NCI-H2196 treated with DMSO at 0.1 percent for 48 hours (cell line): ENCODE data around the gene MAP3K4.

ENCODE experiments used
- DNase-seq: peaks from one replicate; lab custom pipeline; 2025; ENCODE audit not compliant: unreplicated experiment; lab: John Stamatoyannopoulos, UW

MAP3K4 gene

GRCh38 chr6:160991406-160992060 lies at the start of gene MAP3K4:
Gene MAP3K4 (plus strand): TSS chr6:160991769. CDS start chr6:160991932, 163 bp downstream.
- peak; percentile 6 for DNase-seq

GRCh38 chr6:160943997-160944396 lies 47.6 kb upstream of the MAP3K4 start:
- no peak for DNase-seq

- no peak for DNase-seq
These were observed 45.9 kb upstream of the MAP3K4 start for GRCh38 chr6:160945516-160946177.

- no peak for DNase-seq
These were observed 42.0 kb upstream of the MAP3K4 start for GRCh38 chr6:160949531-160949930.

GRCh38 chr6:160950507-160950906 lies 41.1 kb upstream of the MAP3K4 start:
- DNase-seq: no peak

- DNase-seq: no peak
These were observed 40.2 kb upstream of the MAP3K4 start for GRCh38 chr6:160951187-160952030.

- DNase-seq: no peak
These were observed 38.8 kb upstream of the MAP3K4 start for GRCh38 chr6:160952633-160953281.

- no peak for DNase-seq
These were observed 35.9 kb upstream of the MAP3K4 start for GRCh38 chr6:160955508-160956295.

GRCh38 chr6:160956300-160957035 lies 35.1 kb upstream of the MAP3K4 start:
- DNase-seq: no peak

- DNase-seq: no peak
These were observed 31.7 kb upstream of the MAP3K4 start for GRCh38 chr6:160959726-160960435.

- no peak for DNase-seq
These were observed 30.7 kb upstream of the MAP3K4 start for GRCh38 chr6:160960839-160961238.

GRCh38 chr6:160962835-160963623 lies 28.5 kb upstream of the MAP3K4 start:
- DNase-seq: no peak

- no peak for DNase-seq
These were observed 27.9 kb upstream of the MAP3K4 start for GRCh38 chr6:160963651-160964050.

GRCh38 chr6:160965893-160966292 lies 25.7 kb upstream of the MAP3K4 start:
- no peak for DNase-seq

GRCh38 chr6:160966493-160967229 lies 24.9 kb upstream of the MAP3K4 start:
- DNase-seq: no peak

- DNase-seq: no peak
These were observed 24.2 kb upstream of the MAP3K4 start for GRCh38 chr6:160967351-160967750.

- no peak for DNase-seq
These were observed 23.7 kb upstream of the MAP3K4 start for GRCh38 chr6:160967833-160968232.

GRCh38 chr6:160971171-160971570 lies 20.4 kb upstream of the MAP3K4 start:
- no peak for DNase-seq
